H7 (cell line): ENCODE data around the gene EHBP1. TPM values are rescaled to one million over a fixed set of nuclear protein-coding genes. Genes with fewer than 3 reads are reported as not detected.

Source experiments
- DNase-seq: peaks from one replicate; pipeline ENCODE4 v3.0.0; 2012
- H3K27me3 ChIP-seq: 2 replicates; pipeline ENCODE4 v1.6.0; 2011; ENCODE audit warnings: mild to moderate bottlenecking, low read length; ENCODE audit not compliant: control insufficient read depth, insufficient read depth
- H3K36me3 ChIP-seq: replicated peaks from 2 replicates; pipeline ENCODE4 v1.5.1; 2011; ENCODE audit warnings: low read length; ENCODE audit not compliant: control insufficient read depth, insufficient read depth
- H3K4me3 ChIP-seq: 2 replicates; pipeline ENCODE4 v1.5.1; 2011; ENCODE audit warnings: low read depth, mild to moderate bottlenecking, control low read depth, low read length, moderate library complexity; ENCODE audit not compliant: insufficient read depth
- total RNA-seq: library from RNA; depleted of rRNA; stranded (reverse); fragments of >200 nt; shearing (Covaris generic); gene quantifications from 2 replicates; pipeline ENCODE4 v1.2.3, GENCODE V29; 2014

The EHBP1 gene
- total RNA-seq, 1 experiment from 2014 or later, result 13.0 TPM

- H3K36me3 ChIP-seq, result no peaks in the 10 kb centered on the region
- H3K4me3 ChIP-seq, result no peak overlapping the region
- H3K27me3 ChIP-seq, result no peaks in the 10 kb centered on the region
- DNase-seq, result no peak
Measured at GRCh38 chr2:62795341-62795740, 89.8 kb downstream of the EHBP1 start.

- Histone ChIP-seq H3K4me3 (no peak overlapping the region), H3K36me3 (no peaks in the 10 kb centered on the region), H3K27me3 (no peaks in the 10 kb centered on the region)
- DNase-seq, result no peak
Measured at GRCh38 chr2:62797107-62797506, 91.6 kb downstream of the EHBP1 start.

- no peak for DNase-seq
- no peak overlapping the region for H3K4me3 ChIP-seq
- H3K27me3 ChIP-seq, result no peaks in the 10 kb centered on the region
- no peaks in the 10 kb centered on the region for H3K36me3 ChIP-seq
Measured at GRCh38 chr2:62800618-62801017, 95.1 kb downstream of the EHBP1 start.

- Histone ChIP-seq H3K4me3 (no peak overlapping the region), H3K36me3 (no peaks in the 10 kb centered on the region), H3K27me3 (no peaks in the 10 kb centered on the region)
- DNase-seq, result no peak
Measured at GRCh38 chr2:62801110-62801509, 95.6 kb downstream of the EHBP1 start.

- DNase-seq, result peak; percentile 15
- Histone ChIP-seq H3K27me3 (no peaks in the 10 kb centered on the region), H3K36me3 (no peaks in the 10 kb centered on the region), H3K4me3 (no peak overlapping the region)
Measured at GRCh38 chr2:62801814-62802523, 96.5 kb downstream of the EHBP1 start.

GRCh38 chr2:62803961-62804360, 98.4 kb downstream of the EHBP1 start:
- H3K36me3 ChIP-seq, result no peaks in the 10 kb centered on the region
- DNase-seq, result no peak

GRCh38 chr2:62806231-62806630, 100.7 kb downstream of the EHBP1 start:
- H3K27me3 ChIP-seq, result no peaks in the 10 kb centered on the region
- no peak overlapping the region for H3K4me3 ChIP-seq
- H3K36me3 ChIP-seq, result no peaks in the 10 kb centered on the region
- no peak for DNase-seq

More at GRCh38 chr2:62803961-62804360, 98.4 kb downstream of the EHBP1 start:
- H3K27me3 ChIP-seq, result no peaks in the 10 kb centered on the region
- H3K4me3 ChIP-seq, result no peak overlapping the region

- H3K4me3 ChIP-seq, result no peak overlapping the region
Measured at GRCh38 chr2:62808554-62808953, 103.0 kb downstream of the EHBP1 start.

GRCh38 chr2:62811086-62811485, 105.6 kb downstream of the EHBP1 start:
- Histone ChIP-seq H3K36me3 (no peaks in the 10 kb centered on the region), H3K27me3 (no peaks in the 10 kb centered on the region), H3K4me3 (no peak overlapping the region)
- no peak for DNase-seq

More at GRCh38 chr2:62808554-62808953, 103.0 kb downstream of the EHBP1 start:
- no peak for DNase-seq
- H3K27me3 ChIP-seq, result no peaks in the 10 kb centered on the region
- no peaks in the 10 kb centered on the region for H3K36me3 ChIP-seq

- Histone ChIP-seq H3K36me3 (no peaks in the 10 kb centered on the region), H3K27me3 (no peaks in the 10 kb centered on the region), H3K4me3 (no peak overlapping the region)
- no peak for DNase-seq
Measured at GRCh38 chr2:62811972-62812371, 106.5 kb downstream of the EHBP1 start.

GRCh38 chr2:62812921-62813825, 107.7 kb downstream of the EHBP1 start:
- Histone ChIP-seq H3K27me3 (no peaks in the 10 kb centered on the region), H3K36me3 (no peaks in the 10 kb centered on the region), H3K4me3 (no peak overlapping the region)
- DNase-seq, result no peak

- no peaks in the 10 kb centered on the region for H3K27me3 ChIP-seq
- no peaks in the 10 kb centered on the region for H3K36me3 ChIP-seq
- no peak for DNase-seq
- H3K4me3 ChIP-seq, result no peak overlapping the region
Measured at GRCh38 chr2:62814123-62814522, 108.6 kb downstream of the EHBP1 start.

- H3K36me3 ChIP-seq, result no peaks in the 10 kb centered on the region
- DNase-seq, result no peak
- H3K27me3 ChIP-seq, result no peaks in the 10 kb centered on the region
- H3K4me3 ChIP-seq, result no peak overlapping the region
Measured at GRCh38 chr2:62817348-62817747, 111.8 kb downstream of the EHBP1 start.

- H3K4me3 ChIP-seq, result no peak overlapping the region
- H3K36me3 ChIP-seq, result no peaks in the 10 kb centered on the region
- no peak for DNase-seq
- no peaks in the 10 kb centered on the region for H3K27me3 ChIP-seq
Measured at GRCh38 chr2:62817995-62818713, 112.6 kb downstream of the EHBP1 start.
